Endothelial cell of umbilical vein (primary cell): ENCODE results near the gene ELMO1. TPM values are rescaled to one million over a fixed set of nuclear protein-coding genes. Genes with fewer than 3 reads are reported as not detected.

Experiments
- BruUV-seq: library from RNA; stranded (reverse); fragments of 400-500 nt; replicated peaks from 2 replicates; lab custom pipeline; 2021; lab: Mats Ljungman, UMichigan
- CTCF ChIA-PET: fragments of 300-600, 350-600 bp; sonication (Branson Sonifier 250); formaldehyde crosslinking; loops from one replicate; lab custom pipeline; 2021; ENCODE audit warnings: antibody characterized with exemption, inconsistent platforms; lab: Charles Lee
- POLR2A ChIA-PET: fragments of 300-600, 350-600 bp; sonication (Branson Sonifier 250); formaldehyde crosslinking; loops from one replicate; lab custom pipeline; 2021; ENCODE audit warnings: antibody characterized with exemption, inconsistent platforms; lab: Charles Lee
- DNase-seq: peaks from one replicate; pipeline ENCODE4 v3.0.0-alpha.2; 2011; ENCODE audit warnings: low read depth, low spot score
- FAIRE-seq: peaks from 2 replicates; lab custom pipeline; 2011; peaks lifted over from hg19 to GRCh38; lab: Jason Lieb, UNC
- H2AFZ ChIP-seq: 2 replicates; pipeline ENCODE4 v1.6.0; 2012; ENCODE audit warnings: low read depth, low read length, control low read depth, inconsistent platforms
- H3K27ac ChIP-seq: 2 replicates; pipeline ENCODE4 v1.5.1; 2011; ENCODE audit warnings: low read depth, mild to moderate bottlenecking, control low read depth, low read length, moderate library complexity; ENCODE audit not compliant: insufficient read depth
- H3K27me3 ChIP-seq, 2 experiments: 2 replicates each; pipeline versions ENCODE4 v1.6.0 to v1.6.1; 2011; ENCODE audit warnings: low read length in 2 of 2, mixed read lengths in 1 of 2; ENCODE audit not compliant: control insufficient read depth in 2 of 2, insufficient read depth in 2 of 2
- H3K36me3 ChIP-seq, 2 experiments: 2 replicates in 1 of 2; 3 replicates in 1 of 2; pipeline ENCODE4 v1.5.1; 2011; ENCODE audit warnings: low read length in 2 of 2, mild to moderate bottlenecking in 1 of 2, moderate library complexity in 1 of 2; ENCODE audit not compliant: control insufficient read depth in 2 of 2, insufficient read depth in 2 of 2; ENCODE audit errors: extremely low read depth in 1 of 2
- H3K4me1 ChIP-seq: 3 replicates; pipeline ENCODE4 v1.5.1; 2011; ENCODE audit warnings: mild to moderate bottlenecking, low read length; ENCODE audit not compliant: control insufficient read depth, insufficient read depth; ENCODE audit errors: extremely low read depth
- H3K4me2 ChIP-seq: 2 replicates; pipeline ENCODE4 v1.6.1; 2011; ENCODE audit warnings: low read length, control low read depth, mixed read lengths; ENCODE audit not compliant: insufficient read depth
- H3K4me3 ChIP-seq, 3 experiments: fragments of 200-600 bp in 1 of 3; sonication (generic), shearing (Covaris generic) in 1 of 3; replicated peaks in 1 of 3; 2 replicates each; pipeline ENCODE4 v1.5.1; 2011 to 2016; ENCODE audit warnings: control low read depth in 3 of 3, low read length in 3 of 3, mild to moderate bottlenecking in 2 of 3, inconsistent platforms in 1 of 3, low read depth in 1 of 3, moderate library complexity in 1 of 3; ENCODE audit not compliant: insufficient read depth in 1 of 3
- H3K79me2 ChIP-seq: 2 replicates; pipeline ENCODE4 v1.6.0; 2012; ENCODE audit warnings: low read length, inconsistent platforms; ENCODE audit not compliant: control insufficient read depth, insufficient read depth
- H3K9ac ChIP-seq: replicated peaks from 2 replicates; pipeline ENCODE3; 2011; ENCODE audit warnings: low read length, control low read depth; ENCODE audit not compliant: insufficient read depth; ENCODE audit errors: extremely low read depth
- H3K9me1 ChIP-seq: replicated peaks from 3 replicates; pipeline ENCODE4 v1.6.0; 2011; ENCODE audit warnings: mild to moderate bottlenecking, low read length; ENCODE audit not compliant: control insufficient read depth, insufficient read depth; ENCODE audit errors: extremely low read depth
- H3K9me3 ChIP-seq: replicated peaks from 2 replicates; pipeline ENCODE4 v1.5.1; 2012; ENCODE audit warnings: low read length, inconsistent platforms; ENCODE audit not compliant: control insufficient read depth, insufficient read depth
- H4K20me1 ChIP-seq: replicated peaks from 2 replicates; pipeline ENCODE3; 2011; ENCODE audit warnings: mild to moderate bottlenecking, low read length; ENCODE audit not compliant: control insufficient read depth, insufficient read depth; ENCODE audit errors: extremely low read depth
- CTCF ChIP-seq, 2 donors: IDR thresholded peaks; 1 replicate in 1 of 2; 2 replicates in 1 of 2; pipeline ENCODE4 v1.5.1; 2011; ENCODE audit warnings: low read length in 2 of 2, mild to moderate bottlenecking in 2 of 2, moderate library complexity in 2 of 2, control low read depth in 1 of 2, inconsistent platforms in 1 of 2, low read depth in 1 of 2; ENCODE audit not compliant: insufficient read depth in 1 of 2; ENCODE audit errors: extremely low read depth in 1 of 2
- EZH2 ChIP-seq: IDR thresholded peaks from 2 replicates; pipeline ENCODE4 v1.6.1; 2012; ENCODE audit warnings: borderline replicate concordance, low read depth, mild to moderate bottlenecking, moderate library complexity, low read length, inconsistent platforms; ENCODE audit not compliant: severe bottlenecking
- FOS ChIP-seq: IDR thresholded peaks from 2 replicates; pipeline ENCODE4 v1.6.1; 2011; ENCODE audit warnings: mild to moderate bottlenecking, low read length, moderate library complexity, borderline replicate concordance; ENCODE audit not compliant: insufficient read depth
- GATA2 ChIP-seq: IDR thresholded peaks from 2 replicates; pipeline ENCODE4 v1.7.0; 2011; ENCODE audit warnings: low read depth, mild to moderate bottlenecking, moderate library complexity, mixed read lengths, low read length; ENCODE audit not compliant: insufficient read length, insufficient read depth
- JUN ChIP-seq: IDR thresholded peaks from 2 replicates; pipeline ENCODE4 v1.6.1; 2011; ENCODE audit warnings: borderline replicate concordance, low read depth; ENCODE audit not compliant: insufficient read length, insufficient read depth
- MAX ChIP-seq: IDR thresholded peaks from 2 replicates; pipeline ENCODE4 v1.6.1; 2011; ENCODE audit not compliant: insufficient read depth, insufficient read length
- MYC ChIP-seq: IDR thresholded peaks from one replicate; pipeline ENCODE4 v1.6.1; 2011; ENCODE audit warnings: mild to moderate bottlenecking, low read depth, low read length
- POLR2A ChIP-seq: IDR thresholded peaks from 2 replicates; pipeline ENCODE4 v1.6.1; 2012; ENCODE audit warnings: low read depth, mild to moderate bottlenecking, control low read depth, low read length
- POLR2AphosphoS5 ChIP-seq: IDR thresholded peaks from 2 replicates; pipeline ENCODE4 v1.6.1; 2012; ENCODE audit warnings: low read depth, mild to moderate bottlenecking, control low read depth, low read length, moderate library complexity; ENCODE audit not compliant: insufficient read depth
- dilution Hi-C: fragments of 300-500 bp; cut with MboI; formaldehyde crosslinking; loops from one replicate; pipeline ENCODE4 v1.15.0; 2019; ENCODE audit warnings: low sequenced_read_pairs; ENCODE audit not compliant: extremely low pct_ligation_motif_present
- intact Hi-C: fragments of 100-400 bp; cut with micrococcal nuclease; formaldehyde crosslinking; loops from one replicate; pipeline ENCODE4 v1.10.0; 2022
- polyA plus RNA-seq, 4 experiments: library from polyadenylated mRNA; depleted of rRNA in 3 of 4; stranded (reverse) in 3 of 4; unstranded in 1 of 4; fragments of >200 nt; gene quantifications; 2 replicates each; pipeline versions ENCODE4 v1.2.1 to v1.2.3, GENCODE V29; 2011 to 2012; ENCODE audit warnings: missing spikeins in 1 of 4
- total RNA-seq: library from RNA; stranded (reverse); gene quantifications from 2 replicates; pipeline ENCODE4 v1.2.3, GENCODE V29; 2021

The ELMO1 gene
- total and polyA plus RNA-seq, 2 donors (not counting 3 experiments of a cell fraction or from before 2014, with no cell fraction given), result 17.0 to 30.6 TPM

GRCh38 chr7:37216156-37216852 lies 232.4 kb downstream of the ELMO1 start:
- H3K4me3 ChIP-seq, result no peak overlapping the region
- TF ChIP-seq POLR2AphosphoS5, result no peak
- no peak for TF ChIP-seq POLR2A
- no peak for TF ChIP-seq JUN
- no peak for TF ChIP-seq MAX
- no peak for TF ChIP-seq FOS
- TF ChIP-seq MYC, result no peak
- no peak for TF ChIP-seq GATA2
- no peak for TF ChIP-seq EZH2
- TF ChIP-seq CTCF (IDR thresholded peaks at IDR 0.05; ENCODE audit: extremely low read depth in 1 of 2, insufficient read depth in 1 of 2, low read depth in 1 of 2, low read length in 2 of 2), result no peak
- no peak overlapping the region for H3K27ac ChIP-seq
- no peaks in the 10 kb centered on the region for H3K4me1 ChIP-seq
- no peaks in the 10 kb centered on the region for H3K9me3 ChIP-seq
- no peak overlapping the region for H2AFZ ChIP-seq
- dilution Hi-C loops, result no loop called here
- POLR2A ChIA-PET, result no interaction called here
- H3K9ac ChIP-seq, result no peak overlapping the region
- H3K27me3 ChIP-seq, result no peaks in the 10 kb centered on the region
- no peak for DNase-seq
- intact Hi-C loops, result no loop called here
- H4K20me1 ChIP-seq, result no peaks in the 10 kb centered on the region
- no peak for FAIRE-seq
- H3K79me2 ChIP-seq, result no peaks in the 10 kb centered on the region
- no TSS peak for BruUV-seq
- no peak overlapping the region for H3K4me2 ChIP-seq
- H3K9me1 ChIP-seq, result no peaks in the 10 kb centered on the region
- CTCF ChIA-PET, result interaction anchor here (1.0 to 1.1 kb wide), 2 partner anchors 10 to 19 kb away, joined by 4 to 5 read pairs; no protein-coding TSS in a partner anchor
- H3K36me3 ChIP-seq, result peaks cover 0 to 2% of the 10 kb centered on the region in 2 experiments
